Upper lobe of right lung (tissue), 1 donor: ENCODE results near the gene C2CD3. TPM values are rescaled to one million over a fixed set of nuclear protein-coding genes. Genes with fewer than 3 reads are reported as not detected.
"Not testable (repeated sequence)": the region's sequence is repeated elsewhere in the genome, so short reads cannot be mapped to it uniquely, and the experiment has no call there.

ENCODE experiments used
- ATAC-seq: fragments of 200-7000 bp; cut with Tn5 transposase; one replicate; pipeline ENCODE4 v1.9.1; 2020; ENCODE audit warnings: mild to moderate bottlenecking, moderate library complexity
- DNase-seq: peaks from one replicate; pipeline ENCODE4 v3.0.0-alpha.2; 2020
- H3K27ac ChIP-seq: fragments of 200-600 bp; one replicate; pipeline ENCODE4 v1.8.0; 2022
- H3K27me3 ChIP-seq: fragments of 200-600 bp; one replicate; pipeline ENCODE4 v1.8.0; 2022; ENCODE audit warnings: mild to moderate bottlenecking
- H3K36me3 ChIP-seq: fragments of 200-600 bp; one replicate; pipeline ENCODE4 v1.8.0; 2022
- H3K4me1 ChIP-seq: fragments of 200-600 bp; one replicate; pipeline ENCODE4 v1.8.0; 2022
- H3K4me3 ChIP-seq: fragments of 200-600 bp; one replicate; pipeline ENCODE4 v1.8.0; 2022; ENCODE audit warnings: mild to moderate bottlenecking
- H3K9me3 ChIP-seq: fragments of 200-600 bp; one replicate; pipeline ENCODE4 v1.8.0; 2022
- intact Hi-C: fragments of 100-400 bp; cut with DNase I; formaldehyde crosslinking; loops from one replicate; pipeline ENCODE4 v1.11.0; 2022
- total RNA-seq: library from RNA; stranded (reverse); fragmentation: NEBNext Ultra II Directional; extraction: Animal tissue kit (Norgen Biotek cat#: 25700); gene quantifications from one replicate; pipeline ENCODE4 v1.2.1, GENCODE V29; 2021
- TF ChIP-seq, protein P1 (sequence below): fragments of 200-600 bp; IDR thresholded peaks from one replicate; pipeline ENCODE4 v1.8.0; 2022; ENCODE audit warnings: antibody characterized with exemption
- donor health status: DM: no; HTN: yes; CAD: no; lungs with severe emphysema.

Gene C2CD3
- total RNA-seq, 1 donor from 2014 or later, result 26.8 TPM

- no peaks in the 10 kb centered on the region for H3K27me3 ChIP-seq
- no peaks in the 10 kb centered on the region for H3K9me3 ChIP-seq
- H3K27ac ChIP-seq, result no peak overlapping the region
- no peak overlapping the region for H3K4me3 ChIP-seq
- intact Hi-C loops, result no loop called here
- H3K36me3 ChIP-seq, result peaks cover 16% of the 10 kb centered on the region
- no peaks in the 10 kb centered on the region for H3K4me1 ChIP-seq
- ATAC-seq, result no peak
- TF ChIP-seq, protein P1, sequence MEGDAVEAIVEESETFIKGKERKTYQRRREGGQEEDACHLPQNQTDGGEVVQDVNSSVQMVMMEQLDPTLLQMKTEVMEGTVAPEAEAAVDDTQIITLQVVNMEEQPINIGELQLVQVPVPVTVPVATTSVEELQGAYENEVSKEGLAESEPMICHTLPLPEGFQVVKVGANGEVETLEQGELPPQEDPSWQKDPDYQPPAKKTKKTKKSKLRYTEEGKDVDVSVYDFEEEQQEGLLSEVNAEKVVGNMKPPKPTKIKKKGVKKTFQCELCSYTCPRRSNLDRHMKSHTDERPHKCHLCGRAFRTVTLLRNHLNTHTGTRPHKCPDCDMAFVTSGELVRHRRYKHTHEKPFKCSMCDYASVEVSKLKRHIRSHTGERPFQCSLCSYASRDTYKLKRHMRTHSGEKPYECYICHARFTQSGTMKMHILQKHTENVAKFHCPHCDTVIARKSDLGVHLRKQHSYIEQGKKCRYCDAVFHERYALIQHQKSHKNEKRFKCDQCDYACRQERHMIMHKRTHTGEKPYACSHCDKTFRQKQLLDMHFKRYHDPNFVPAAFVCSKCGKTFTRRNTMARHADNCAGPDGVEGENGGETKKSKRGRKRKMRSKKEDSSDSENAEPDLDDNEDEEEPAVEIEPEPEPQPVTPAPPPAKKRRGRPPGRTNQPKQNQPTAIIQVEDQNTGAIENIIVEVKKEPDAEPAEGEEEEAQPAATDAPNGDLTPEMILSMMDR, result no peak
- no peak for DNase-seq
These were observed 28.2 kb downstream of the C2CD3 start for GRCh38 chr11:74142624-74143023.

DNA sequence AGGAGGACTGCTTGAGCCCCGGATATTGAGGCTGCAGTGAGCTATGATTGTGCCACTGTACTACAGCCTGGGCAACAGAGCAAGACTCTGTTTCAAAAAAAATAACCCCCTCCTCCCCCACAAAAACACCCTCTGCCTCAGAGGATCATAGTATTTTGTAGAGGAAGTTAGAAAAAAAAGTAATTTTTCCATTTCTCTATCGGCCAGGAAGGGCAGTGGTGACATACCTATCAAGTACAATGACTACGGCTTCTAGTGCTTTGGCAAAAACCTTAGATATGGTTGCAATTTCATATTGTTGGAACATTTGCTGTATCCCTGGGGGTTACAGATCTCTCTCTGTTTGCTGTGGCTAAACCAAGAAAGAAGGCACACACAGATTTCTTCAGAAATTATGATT lies 28.9 kb downstream of the C2CD3 start:
- TF ChIP-seq, protein P1, result no peak
- Histone ChIP-seq H3K4me3 (no peak overlapping the region), H3K27ac (no peak overlapping the region), H3K36me3 (peaks cover 17% of the 10 kb centered on the region), H3K9me3 (no peaks in the 10 kb centered on the region), H3K4me1 (no peaks in the 10 kb centered on the region), H3K27me3 (no peaks in the 10 kb centered on the region)
- ATAC-seq (no peak), DNase-seq (no peak)
- intact Hi-C loops, result no loop called here

DNA sequence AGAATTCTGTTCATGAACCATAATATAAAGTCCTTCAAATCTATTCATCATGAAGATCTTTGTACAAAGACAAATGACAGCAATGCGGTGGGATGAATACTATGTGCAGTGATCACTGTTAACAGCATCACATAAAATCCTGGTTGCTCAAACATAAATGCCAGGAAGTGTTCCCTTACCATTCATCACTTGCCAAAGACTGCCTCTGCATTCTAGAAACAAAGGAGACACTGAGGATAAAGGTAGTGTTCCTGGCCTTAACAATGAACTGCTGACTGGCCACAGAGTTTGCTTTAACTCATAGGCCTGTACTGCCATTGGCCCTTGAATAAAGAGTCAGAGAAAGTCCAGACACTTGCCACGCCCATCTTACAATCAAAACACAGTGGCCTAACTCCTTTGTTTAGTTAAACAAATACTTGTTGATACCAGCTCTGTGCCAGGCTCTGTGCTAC lies 29.5 kb downstream of the C2CD3 start:
- DNase-seq (no peak), ATAC-seq (peak; percentile 41)
- intact Hi-C loops, result no loop called here
- Histone ChIP-seq H3K27ac (no peak overlapping the region), H3K27me3 (no peaks in the 10 kb centered on the region), H3K9me3 (no peaks in the 10 kb centered on the region), H3K4me3 (no peak overlapping the region), H3K36me3 (peaks cover 17% of the 10 kb centered on the region), H3K4me1 (no peaks in the 10 kb centered on the region)
- TF ChIP-seq, protein P1, result no peak

GRCh38 chr11:74139919-74140431 lies 30.8 kb downstream of the C2CD3 start:
- H3K4me3 ChIP-seq, H3K27me3 ChIP-seq, H3K9me3 ChIP-seq, ATAC-seq, DNase-seq, H3K27ac ChIP-seq, H3K4me1 ChIP-seq, intact Hi-C loops: not testable (repeated sequence)
- peaks cover 17% of the 10 kb centered on the region for H3K36me3 ChIP-seq

- intact Hi-C loops, result no loop called here
- Histone ChIP-seq H3K36me3 (peaks cover 17% of the 10 kb centered on the region), H3K27ac (no peak overlapping the region), H3K4me1 (no peaks in the 10 kb centered on the region), H3K27me3 (no peaks in the 10 kb centered on the region), H3K4me3 (no peak overlapping the region), H3K9me3 (no peaks in the 10 kb centered on the region)
- DNase-seq, result no peak
- no peak for ATAC-seq
- TF ChIP-seq, protein P1, result no peak
These were observed 31.5 kb downstream of the C2CD3 start for GRCh38 chr11:74139151-74139918.

GRCh38 chr11:74138572-74138971 lies 32.2 kb downstream of the C2CD3 start:
- peaks cover 17% of the 10 kb centered on the region for H3K36me3 ChIP-seq

More at GRCh38 chr11:74138572-74138971, 32.2 kb downstream of the C2CD3 start:
- peak overlapping the region; percentile 3 for H3K27ac ChIP-seq
- no peaks in the 10 kb centered on the region for H3K27me3 ChIP-seq
- ATAC-seq (peak; percentile 87), DNase-seq (no peak)
- intact Hi-C loops, result no loop called here
- no peaks in the 10 kb centered on the region for H3K4me1 ChIP-seq
- no peaks in the 10 kb centered on the region for H3K9me3 ChIP-seq
- no peak overlapping the region for H3K4me3 ChIP-seq
- TF ChIP-seq, protein P1, result no peak
